Measurements from ENCODE around the gene LILRA5.
"Not testable (repeated sequence)": the region's sequence is repeated elsewhere in the genome, so short reads cannot be mapped to it uniquely, and the experiment has no call there.

Gene LILRA5

DNA sequence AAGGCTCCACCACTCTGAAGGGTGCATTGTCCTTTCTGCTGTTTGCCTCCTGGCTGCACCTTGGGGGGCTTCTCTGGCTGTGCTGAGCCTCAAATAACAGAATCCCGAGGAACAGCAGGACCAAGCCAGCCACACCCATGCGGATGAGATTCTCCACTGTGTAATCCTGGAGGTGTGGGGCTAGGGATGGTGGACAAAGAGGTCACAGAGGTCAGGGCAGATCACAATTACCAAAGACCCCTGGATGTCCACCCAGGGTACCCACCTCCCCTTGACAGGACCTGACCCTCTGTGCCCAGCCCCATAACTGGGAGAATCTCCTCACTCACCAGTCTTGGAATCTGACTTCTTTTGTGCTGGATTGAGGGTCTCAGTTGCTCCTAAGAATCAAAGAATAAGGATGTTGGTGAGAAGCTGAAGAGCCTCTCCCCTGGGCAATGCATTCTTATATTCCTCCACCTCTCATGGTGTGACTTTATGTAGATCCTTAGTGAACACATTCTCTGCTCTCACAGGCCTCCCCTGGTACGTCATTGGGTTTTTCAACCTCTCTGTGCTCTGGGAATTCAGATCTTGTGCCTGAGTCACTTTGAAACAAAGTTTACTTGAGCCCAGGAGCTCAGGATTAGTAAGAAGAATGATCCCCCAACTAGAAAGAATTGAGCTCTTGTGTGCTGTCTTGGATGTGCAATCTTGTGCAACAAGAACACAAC lies 20.8 kb upstream of the LILRA5 start:
- DNase-seq (ENCODE audit: low read depth, low spot score): no peak

DNA sequence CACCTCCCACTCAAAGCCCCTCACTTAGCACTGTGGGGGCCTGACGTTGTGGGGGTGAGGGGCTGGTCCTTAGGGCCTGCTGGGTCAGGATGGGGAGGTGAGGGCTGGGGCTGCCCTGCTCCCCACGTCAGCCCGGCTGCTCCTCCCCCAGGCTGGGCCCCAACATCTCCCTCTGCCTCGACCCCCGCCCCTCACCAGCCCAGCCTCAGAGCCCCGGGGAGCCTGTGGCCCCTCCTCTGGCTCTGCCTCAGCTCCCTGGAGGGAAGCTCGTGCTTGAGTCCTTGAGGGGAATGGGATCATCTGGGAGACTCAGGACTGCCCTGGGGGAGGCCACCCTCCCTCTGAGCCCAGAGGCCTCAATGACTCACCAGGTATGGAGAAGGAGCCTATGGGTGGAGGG lies 19.2 kb upstream of the LILRA5 start:
- DNase-seq (ENCODE audit: low read depth, low spot score): no peak

DNA sequence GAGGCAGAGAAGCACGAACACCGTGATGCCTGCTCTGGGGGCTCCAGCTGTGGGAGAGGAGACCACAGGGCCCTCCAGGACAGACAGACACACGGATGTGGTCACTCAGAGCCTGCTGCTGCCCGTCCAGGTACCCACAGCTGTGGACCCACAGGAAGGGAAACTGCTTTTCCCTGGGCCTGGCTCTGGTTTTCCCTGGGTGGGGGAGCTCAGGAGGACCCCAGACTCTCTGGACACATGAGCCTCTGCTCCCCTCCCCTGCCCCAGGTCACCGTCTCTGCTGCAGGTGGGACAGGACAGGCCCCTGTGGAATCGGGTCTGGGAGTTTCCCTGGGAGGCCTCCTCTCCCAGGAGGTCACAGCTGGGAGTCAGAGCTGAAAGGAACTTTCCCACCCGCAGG lies 18.7 kb upstream of the LILRA5 start:
- no peak for DNase-seq (ENCODE audit: low read depth, low spot score)

DNA sequence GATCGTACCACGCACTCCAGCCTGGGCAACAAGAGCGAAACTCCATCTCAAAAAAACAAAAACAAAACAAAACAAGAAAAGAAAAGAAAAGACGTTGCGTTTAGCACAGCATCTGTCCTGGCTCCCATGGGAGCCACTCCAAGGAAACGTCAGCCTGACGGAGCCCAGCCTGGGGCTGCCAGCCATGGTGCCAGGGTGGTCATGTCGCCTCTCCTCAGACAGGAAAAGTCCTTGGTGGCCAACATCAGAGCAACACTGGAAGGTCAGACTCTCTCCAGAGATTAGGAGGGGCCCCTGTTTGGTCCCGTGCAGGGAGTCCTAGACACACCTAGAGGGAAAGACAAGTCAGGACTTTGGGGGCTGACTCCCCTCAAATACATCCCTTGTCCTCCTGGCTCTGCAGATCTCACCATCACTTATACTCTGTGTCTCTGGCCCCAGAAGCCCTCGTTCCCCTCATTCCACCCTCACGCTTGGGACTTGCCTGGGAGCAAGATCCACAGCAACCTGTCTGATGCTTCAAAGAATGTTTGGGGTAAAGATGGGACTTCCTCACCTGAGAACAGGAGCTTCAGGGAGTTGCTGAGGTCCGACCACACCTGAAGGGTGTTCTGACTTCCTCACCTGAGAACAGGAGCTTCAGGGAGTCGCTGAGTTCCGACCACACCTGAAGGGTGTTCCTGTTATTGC lies 16.7 kb upstream of the LILRA5 start:
- no peak for DNase-seq (ENCODE audit: low read depth, low spot score)

DNA sequence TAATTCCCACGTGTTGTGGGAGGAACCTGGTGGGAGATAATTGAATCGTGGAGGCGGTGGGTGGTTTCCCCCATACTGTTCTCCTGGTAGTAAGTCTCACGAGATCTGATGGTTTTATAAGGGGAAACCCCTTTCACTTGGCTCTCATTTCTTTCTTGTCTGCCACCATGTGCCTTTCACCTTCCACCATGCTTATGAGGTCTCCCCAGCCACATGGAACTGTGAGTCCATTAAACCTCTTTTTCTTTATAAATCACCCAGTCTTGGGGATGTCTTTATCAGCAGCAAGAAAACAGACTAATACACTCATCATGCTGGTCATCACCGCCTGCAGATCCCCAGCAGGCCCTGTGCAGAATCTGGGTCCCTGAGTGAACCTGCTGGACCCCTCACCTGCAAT lies 15.8 kb upstream of the LILRA5 start:
- DNase-seq (ENCODE audit: low read depth, low spot score): not testable (repeated sequence)

DNA sequence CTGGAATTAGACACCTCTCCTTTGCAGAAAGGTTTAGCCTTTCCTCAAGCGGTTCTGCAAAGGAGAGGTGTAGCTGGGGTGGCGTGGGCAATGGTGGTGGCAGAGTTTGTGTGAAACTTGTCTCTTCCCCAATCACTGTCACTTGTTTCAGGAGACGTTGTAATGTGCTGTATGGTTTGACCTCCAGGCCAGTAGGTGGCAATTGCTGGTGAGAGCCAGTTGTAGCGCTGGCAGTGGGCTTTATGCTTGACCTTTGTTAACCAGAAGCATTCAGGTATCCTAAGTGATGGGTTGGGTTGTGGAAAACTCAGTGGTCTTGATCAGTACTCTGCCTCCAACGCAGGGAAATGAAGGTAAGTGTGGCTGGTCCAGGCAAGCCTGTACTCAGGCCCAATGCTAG lies 12.7 kb upstream of the LILRA5 start:
- DNase-seq (ENCODE audit: low read depth, low spot score): no peak

DNA sequence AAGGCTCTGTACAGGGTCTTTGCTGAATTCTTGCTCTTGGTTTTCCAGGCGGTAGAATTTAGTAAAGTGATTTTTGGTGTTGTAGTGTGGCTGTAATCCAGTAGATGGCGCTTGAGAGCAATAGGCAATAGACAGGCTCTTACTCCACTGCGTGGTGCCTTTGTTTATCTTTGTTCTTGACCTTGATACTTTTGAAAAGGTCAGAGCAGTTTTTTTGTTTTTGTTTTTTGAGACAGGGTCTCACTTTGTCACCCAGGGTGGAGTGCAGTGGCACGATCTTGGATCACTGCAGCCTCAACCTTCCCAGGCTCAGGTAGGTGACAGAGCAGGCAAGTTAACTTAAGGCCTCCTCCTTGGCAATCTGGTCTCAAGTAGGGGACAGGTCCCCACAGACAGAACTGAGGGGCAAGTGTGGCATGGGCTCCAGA lies 12.2 kb upstream of the LILRA5 start:
- peak; percentile 24 for DNase-seq (ENCODE audit: low read depth, low spot score)

DNA sequence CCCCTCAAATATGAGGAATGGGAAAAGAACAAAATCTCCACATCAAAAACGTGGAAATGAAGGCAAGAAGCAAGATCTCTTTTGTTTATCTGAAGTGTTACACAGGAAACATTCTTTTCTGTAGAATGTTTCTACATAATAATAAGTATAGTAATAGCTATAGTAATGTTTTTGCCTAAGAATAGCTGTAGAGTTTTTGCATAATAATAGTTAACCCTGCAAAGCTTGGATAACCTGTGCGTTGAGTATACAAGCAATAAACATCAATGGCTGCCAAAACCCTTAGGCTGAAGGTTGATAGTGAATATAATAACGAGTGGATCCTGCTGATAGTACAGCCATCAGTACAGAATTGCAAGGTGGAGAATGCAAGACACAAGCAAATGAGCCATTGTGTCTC lies 11.1 kb upstream of the LILRA5 start:
- DNase-seq (ENCODE audit: low read depth, low spot score): no peak

DNA sequence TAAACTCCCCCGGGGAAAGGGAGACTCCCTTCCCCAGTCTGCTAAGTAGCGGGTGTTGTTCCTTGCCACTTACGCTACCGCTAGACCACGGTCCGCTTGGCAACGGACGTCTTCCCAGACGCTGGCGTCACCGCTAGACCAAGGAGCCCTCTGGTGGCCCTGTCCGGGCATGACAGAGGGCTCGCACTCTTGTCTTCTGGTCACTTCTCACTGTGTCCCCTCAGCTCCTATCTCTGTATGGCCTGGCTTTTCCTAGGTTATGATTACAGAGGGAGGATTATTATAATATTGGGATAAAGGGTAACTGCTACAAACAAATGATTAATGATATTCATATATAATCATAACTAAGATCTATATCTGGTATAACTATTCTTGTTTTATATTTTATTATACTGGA lies 10.0 kb upstream of the LILRA5 start:
- not testable (repeated sequence) for DNase-seq (ENCODE audit: low read depth, low spot score)

DNA sequence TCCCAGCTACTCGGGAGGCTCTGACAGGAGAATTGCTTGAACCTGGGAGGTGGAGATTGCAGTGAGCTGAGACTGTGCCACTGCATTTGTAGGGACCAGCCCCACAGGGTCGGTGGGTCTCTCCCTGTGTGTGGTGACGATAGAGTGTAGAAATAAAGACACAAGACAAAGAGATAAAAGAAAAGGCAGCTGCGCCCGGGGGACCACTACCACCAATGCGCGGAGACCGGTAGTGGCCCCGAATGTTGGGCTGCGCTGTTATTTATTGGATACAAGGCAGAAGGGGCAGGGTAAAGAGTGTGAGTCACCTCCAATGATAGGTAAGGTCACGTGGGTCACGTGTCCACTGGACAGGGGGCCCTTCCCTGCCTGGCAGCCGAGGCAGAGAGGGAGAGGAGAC lies 9.3 kb upstream of the LILRA5 start:
- not testable (repeated sequence) for DNase-seq (ENCODE audit: low read depth, low spot score)

DNA sequence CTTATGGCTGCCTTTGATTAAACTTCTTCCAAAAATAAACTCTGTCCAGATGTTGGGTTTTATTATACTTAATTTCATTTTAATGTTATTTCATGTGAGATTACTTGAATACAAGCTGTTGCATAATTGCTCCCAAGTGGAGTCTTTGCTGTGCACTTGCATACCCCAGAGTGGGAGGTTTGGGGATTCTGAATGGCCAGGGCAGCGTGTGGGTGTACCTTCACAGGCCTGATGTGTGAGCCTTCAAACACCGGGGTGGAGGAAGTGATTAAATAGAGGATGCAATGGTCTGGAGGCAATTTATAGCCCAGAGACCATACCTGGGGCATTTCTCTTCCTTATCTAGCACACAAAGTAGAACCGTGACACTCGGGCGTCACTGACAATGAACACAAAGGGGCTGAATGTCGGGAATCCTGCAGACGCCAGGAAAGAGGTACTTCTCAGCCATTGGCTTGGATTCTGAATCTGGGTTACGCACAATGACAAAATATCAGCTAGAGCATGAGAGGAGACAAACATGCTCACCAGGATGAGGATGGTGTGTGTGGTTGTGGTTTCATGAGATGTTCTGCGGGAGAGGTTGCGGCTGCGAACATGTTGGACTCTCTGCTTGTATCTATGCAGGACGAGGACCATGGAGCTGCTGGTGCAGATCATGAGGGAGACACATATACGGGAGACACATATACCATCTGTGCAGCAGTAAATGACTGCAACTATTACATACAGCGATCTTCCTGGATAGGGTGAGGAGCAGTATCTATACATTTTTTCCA lies 7.1 kb upstream of the LILRA5 start:
- no peak for DNase-seq (ENCODE audit: low read depth, low spot score)

DNA sequence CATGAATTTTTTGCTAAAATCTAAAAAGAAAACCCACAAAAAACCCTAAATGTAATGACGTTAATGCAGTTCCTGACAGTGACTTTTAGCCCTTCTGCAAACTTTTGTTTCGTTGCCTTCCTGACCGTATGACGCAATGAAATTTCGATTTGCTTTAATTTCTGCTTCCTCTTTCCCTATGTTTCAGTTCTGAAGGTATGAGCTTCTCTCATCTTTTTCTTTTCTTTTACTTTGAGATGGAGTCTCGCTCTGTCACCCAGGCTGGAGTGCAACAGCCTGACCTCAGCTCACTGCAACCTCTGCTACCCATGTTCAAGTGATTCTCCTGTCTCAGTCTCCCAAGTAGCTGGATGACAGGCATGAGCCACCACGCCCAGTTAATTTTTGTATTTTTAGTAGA lies 6.1 kb upstream of the LILRA5 start:
- no peak for DNase-seq (ENCODE audit: low read depth, low spot score)

DNA sequence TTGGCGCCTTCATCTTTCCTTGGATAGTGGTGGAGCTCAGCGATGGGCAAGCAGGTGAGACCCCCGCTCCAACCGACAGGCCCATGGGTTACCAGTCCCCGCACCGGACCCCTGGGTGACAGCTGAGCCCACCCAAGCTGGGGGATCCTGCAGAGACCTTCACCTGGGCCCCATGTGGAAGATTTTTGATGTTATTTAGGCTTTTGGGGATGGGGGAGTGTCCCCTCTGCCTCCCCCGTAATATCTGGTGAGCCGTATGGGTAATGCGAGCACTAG lies 4.9 kb upstream of the LILRA5 start:
- no peak for DNase-seq (ENCODE audit: low read depth, low spot score)

DNA sequence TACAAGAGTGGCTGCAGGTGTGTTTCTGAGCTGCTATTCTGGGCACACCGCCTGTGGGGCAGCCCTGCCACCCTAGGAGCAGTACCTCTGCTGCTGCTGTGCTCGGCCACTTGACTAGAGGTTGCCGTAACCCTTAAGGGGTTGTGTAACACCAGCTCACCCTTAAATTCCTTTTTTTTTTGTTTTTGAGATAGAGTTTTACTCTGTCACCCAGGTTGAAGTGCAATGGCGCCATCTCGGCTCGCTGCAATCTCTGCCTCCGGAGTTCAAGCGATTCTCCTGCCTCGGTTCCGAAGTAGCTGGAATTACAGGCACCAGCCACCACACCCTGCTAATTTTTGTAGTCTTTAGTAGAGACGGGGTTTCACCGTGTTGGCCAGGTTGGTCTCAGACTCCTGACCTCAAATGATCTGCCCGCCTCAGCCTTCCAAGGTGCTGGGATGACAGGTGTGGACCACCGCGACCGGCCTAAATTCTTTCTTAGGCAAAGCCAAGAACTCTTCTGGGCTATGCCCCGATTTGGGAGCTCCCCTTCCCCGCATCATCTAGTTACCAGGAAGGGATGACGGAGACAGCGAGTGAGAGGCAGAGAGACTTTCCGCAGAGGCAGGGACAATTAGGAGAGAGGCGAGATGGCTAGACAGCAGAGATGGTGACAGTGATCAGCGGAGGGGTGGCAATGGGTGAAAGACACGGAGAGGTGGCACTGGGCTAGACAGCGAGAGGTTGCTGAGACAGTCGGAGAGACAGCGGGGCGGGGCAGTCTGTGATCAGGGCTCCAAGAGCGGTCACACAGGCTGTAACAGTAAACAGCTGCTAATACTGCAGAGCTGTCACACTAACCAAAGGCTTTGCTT lies 4.4 kb upstream of the LILRA5 start:
- no peak for DNase-seq (ENCODE audit: low read depth, low spot score)

DNA sequence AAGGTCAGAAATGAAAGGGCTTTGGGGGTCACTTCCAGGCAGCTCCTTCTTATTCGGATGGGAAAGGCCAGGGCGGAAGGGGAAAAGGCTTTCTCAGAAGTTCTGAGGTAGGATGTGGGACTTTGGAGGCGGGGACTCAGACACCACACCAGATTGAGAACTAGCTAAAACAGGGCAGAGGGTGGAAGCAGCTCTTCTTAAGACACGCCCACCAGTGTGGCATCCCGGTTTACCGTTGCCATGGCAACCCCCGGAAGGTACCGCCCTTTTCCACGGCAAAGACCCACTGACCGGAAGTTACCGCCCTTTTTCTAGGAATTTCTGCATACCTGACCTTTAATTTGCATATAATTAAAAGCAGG lies 3.8 kb upstream of the LILRA5 start:
- no peak for DNase-seq (ENCODE audit: low read depth, low spot score)

DNA sequence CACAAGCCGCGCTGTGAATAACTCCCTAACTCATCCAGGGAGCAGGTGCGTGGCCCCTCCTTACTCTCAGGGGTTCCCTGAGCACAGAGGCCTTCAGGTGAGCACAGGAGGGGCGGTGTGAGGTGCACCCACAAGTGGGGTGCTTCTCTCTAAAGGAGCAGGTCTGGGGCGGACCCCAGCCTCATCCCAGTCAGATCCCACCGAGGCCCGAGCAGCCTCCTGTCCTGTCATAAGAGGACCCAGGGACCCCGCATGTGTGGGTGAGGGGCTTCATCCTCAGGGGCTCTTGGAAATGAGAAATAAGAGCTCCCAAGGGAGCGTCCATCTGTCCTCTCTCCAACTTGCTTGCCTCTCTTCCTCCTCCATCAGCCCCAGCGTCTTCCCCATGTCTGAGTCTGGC lies 3.0 kb upstream of the LILRA5 start:
- no peak for DNase-seq (ENCODE audit: low read depth, low spot score)

DNA sequence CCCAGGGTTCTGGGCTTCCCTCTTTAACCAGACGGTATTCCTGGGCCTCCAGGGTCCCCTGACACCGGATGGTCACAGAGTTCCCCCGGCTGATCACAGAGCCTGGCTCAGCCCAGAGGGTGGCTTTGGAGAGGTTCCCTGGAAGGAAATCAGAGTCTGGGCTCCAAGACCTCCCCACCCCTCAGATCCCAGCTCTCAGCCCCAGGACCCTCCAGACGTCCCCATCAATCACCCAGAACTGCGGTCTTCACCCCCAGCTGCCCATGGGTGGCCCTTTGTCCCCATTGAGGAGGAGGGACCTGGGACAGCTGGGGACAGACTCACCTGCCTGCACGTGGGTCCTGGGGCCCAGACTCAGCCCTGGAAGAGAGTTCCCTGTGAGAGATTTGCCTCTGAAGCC lies 955 bp downstream of the LILRA5 start:
- DNase-seq (ENCODE audit: low read depth, low spot score): no peak

DNA sequence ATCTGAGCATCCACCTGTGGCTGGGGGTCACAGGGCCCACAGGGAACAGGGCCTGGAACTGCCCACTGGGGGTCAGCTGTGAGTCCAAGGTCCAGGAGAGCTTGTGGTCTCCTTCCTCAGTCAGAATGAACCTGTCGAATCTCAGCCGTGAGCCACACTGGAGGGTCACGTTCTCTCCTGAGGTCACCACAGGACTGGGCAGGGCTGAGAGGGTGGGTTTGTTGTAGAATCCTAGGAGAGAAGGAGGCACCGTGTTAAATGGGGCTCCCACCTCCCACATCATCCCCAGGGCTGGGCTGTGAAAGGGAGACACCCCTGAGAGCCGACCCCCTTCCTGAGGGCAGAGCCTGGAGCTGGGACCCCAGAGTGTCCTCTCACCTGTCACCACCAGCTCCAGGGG lies 1.5 kb downstream of the LILRA5 start:
- DNase-seq (ENCODE audit: low read depth, low spot score): no peak

DNA sequence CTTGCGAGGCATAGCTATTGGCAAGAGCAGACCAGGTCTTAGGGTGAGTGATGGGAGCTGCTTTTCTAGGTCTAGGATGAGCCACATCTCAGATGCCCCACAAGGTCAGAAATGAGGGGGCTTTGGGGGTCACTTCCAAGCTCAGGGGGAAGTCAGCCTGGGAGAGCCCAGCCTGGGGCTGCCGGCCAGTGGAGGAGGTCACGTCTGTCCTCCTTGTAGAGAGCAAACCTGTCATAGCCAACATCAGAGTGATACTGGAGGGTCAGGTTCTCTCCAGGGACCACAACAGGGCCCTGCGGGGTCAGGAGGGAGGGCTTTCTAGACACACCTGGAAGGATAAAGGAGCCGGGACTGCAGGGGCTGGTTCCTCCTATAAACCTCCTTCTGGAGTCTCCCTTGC lies 2.4 kb downstream of the LILRA5 start:
- DNase-seq (ENCODE audit: low read depth, low spot score): no peak

DNA sequence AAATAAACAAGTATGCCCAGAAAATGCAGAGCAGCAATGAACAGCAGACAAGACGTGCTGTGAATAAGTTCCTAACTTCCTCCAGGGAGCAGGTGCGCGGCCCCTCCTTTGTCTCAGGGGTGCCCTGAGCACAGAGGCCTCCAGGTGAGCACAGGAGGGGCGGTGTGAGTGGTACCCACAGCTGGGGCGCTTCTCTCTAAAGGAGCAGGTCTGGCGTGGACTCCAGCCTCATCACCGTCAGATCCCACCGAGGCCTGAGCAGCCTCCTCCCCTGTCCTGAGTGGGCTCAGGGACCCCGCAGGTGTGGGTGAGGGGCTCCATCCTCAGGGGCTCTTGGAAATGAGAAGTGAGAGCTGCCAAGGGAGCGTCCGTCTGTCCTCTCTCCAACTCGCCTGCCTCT lies 3.2 kb downstream of the LILRA5 start:
- no peak for DNase-seq (ENCODE audit: low read depth, low spot score)

DNA sequence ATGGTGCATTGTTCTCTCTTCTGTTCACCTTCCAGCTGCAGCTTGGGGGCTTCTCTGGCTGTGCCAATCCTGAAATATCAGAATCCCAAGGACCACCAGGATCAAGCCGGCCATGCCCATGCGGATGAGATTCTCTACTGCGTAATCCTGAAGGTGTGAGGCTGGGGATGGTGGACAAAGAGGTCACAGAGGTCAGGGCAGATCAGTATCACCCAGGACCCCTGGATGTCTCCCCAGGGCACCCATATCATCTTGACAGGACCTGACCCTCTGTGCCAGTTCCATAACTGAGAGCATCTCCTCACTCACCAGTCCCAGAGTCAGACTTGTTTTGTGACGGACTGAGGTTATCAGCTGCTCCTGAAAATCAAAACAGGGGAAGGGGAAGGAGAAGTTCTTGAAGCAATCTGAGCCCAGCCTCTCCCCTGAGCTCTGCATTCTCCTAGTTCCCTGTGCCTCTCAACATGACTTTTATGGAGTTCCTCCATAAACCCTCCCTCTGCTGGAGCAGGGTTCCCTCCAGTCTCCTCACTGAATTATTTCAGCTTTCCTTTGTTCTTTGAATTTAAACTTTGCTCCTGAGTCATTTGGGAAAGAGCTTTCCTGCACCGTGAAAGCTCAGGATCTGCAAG lies 5.5 kb downstream of the LILRA5 start:
- no peak for DNase-seq (ENCODE audit: low read depth, low spot score)

DNA sequence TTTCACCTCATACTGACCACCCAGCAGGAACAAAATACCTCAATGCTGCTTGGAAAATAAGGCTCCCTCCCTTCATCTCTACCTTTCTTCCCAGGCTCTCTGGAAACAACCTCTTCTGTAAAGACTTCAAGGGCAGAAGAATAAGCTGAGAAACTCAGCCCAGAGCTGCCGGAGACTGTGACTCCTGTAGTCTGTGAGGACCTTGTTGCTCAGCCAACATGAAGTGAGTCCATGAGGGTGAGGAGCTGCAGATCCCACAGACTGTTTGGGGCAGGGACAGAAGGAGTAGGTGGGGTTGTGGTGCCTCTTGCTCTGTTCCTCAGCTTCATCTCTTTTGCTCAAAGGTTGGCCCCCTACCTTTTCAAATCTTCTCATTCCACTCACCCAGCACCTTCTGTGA lies 7.8 kb downstream of the LILRA5 start:
- DNase-seq (ENCODE audit: low read depth, low spot score): no peak

All from activated CD4-positive, CD25-positive, alpha-beta regulatory T cell treated with anti-CD3 and anti-CD28 coated beads, Interleukin-2, amount 50 U/mL, for 16 hours (primary cell).